Cardiac muscle cell (in vitro differentiated cells and primary cell): ENCODE data around the gene ZC3H15. TPM values are rescaled to one million over a fixed set of nuclear protein-coding genes. Genes with fewer than 3 reads are reported as not detected.

Experiments used
- DNase-seq, 2 donors: peaks; one replicate each; pipeline versions ENCODE4 v3.0.0 to v3.0.0-alpha.2; 2010 to 2017; ENCODE audit warnings: low read depth in 1 of 2, low spot score in 1 of 2
- H3K27ac ChIP-seq: fragments of 200-600 bp; sonication (generic); 2 replicates; pipeline ENCODE4 v1.5.1; 2016
- H3K27me3 ChIP-seq: fragments of 200-600 bp; sonication (generic); 2 replicates; pipeline ENCODE4 v1.6.0; 2016; ENCODE audit warnings: control low read depth
- H3K36me3 ChIP-seq: fragments of 200-600 bp; sonication (generic); 2 replicates; pipeline ENCODE4 v1.5.1; 2016; ENCODE audit warnings: control low read depth
- H3K4me1 ChIP-seq: fragments of 200-600 bp; sonication (generic); 2 replicates; pipeline ENCODE4 v1.8.1; 2017; ENCODE audit warnings: low read depth, mild to moderate bottlenecking, mixed run types
- H3K4me3 ChIP-seq: fragments of 200-600 bp; sonication (generic); 2 replicates; pipeline ENCODE4 v1.5.1; 2016; ENCODE audit warnings: mild to moderate bottlenecking
- H3K9me3 ChIP-seq: fragments of 200-600 bp; sonication (generic); 2 replicates; pipeline ENCODE4 v1.5.1; 2017; ENCODE audit warnings: low read depth, mild to moderate bottlenecking, control low read depth
- polyA plus RNA-seq: library from polyadenylated mRNA; unstranded; fragments of >200 nt; fragmentation: Nextera tagmentation; extraction: Ambion mirVana; gene quantifications from 2 replicates; pipeline ENCODE4 v1.2.1, GENCODE V29; 2016
- total RNA-seq: library from RNA; depleted of rRNA; stranded (reverse); fragments of >200 nt; gene quantifications from 2 replicates; pipeline ENCODE4 v1.2.3, GENCODE V29; 2016
- TF ChIP-seq, protein P1 (sequence below): IDR thresholded peaks from 2 replicates; pipeline ENCODE4 v1.5.1; 2012; ENCODE audit warnings: low read depth, mild to moderate bottlenecking, low read length

ZC3H15 gene
- total and polyA plus RNA-seq, 2 experiments from 2014 or later: 50.8 to 72.4 TPM

- no peak overlapping the region for H3K27ac ChIP-seq
- H3K9me3 ChIP-seq: no peaks in the 10 kb centered on the region
- no peaks in the 10 kb centered on the region for H3K27me3 ChIP-seq
- H3K36me3 ChIP-seq: peaks cover 4% of the 10 kb centered on the region
- no peaks in the 10 kb centered on the region for H3K4me1 ChIP-seq
- DNase-seq: no peak
- no peak overlapping the region for H3K4me3 ChIP-seq
- TF ChIP-seq, protein P1, sequence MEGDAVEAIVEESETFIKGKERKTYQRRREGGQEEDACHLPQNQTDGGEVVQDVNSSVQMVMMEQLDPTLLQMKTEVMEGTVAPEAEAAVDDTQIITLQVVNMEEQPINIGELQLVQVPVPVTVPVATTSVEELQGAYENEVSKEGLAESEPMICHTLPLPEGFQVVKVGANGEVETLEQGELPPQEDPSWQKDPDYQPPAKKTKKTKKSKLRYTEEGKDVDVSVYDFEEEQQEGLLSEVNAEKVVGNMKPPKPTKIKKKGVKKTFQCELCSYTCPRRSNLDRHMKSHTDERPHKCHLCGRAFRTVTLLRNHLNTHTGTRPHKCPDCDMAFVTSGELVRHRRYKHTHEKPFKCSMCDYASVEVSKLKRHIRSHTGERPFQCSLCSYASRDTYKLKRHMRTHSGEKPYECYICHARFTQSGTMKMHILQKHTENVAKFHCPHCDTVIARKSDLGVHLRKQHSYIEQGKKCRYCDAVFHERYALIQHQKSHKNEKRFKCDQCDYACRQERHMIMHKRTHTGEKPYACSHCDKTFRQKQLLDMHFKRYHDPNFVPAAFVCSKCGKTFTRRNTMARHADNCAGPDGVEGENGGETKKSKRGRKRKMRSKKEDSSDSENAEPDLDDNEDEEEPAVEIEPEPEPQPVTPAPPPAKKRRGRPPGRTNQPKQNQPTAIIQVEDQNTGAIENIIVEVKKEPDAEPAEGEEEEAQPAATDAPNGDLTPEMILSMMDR: no peak
Measured at GRCh38 chr2:186523791-186524190, 37.7 kb downstream of the ZC3H15 start.

DNA sequence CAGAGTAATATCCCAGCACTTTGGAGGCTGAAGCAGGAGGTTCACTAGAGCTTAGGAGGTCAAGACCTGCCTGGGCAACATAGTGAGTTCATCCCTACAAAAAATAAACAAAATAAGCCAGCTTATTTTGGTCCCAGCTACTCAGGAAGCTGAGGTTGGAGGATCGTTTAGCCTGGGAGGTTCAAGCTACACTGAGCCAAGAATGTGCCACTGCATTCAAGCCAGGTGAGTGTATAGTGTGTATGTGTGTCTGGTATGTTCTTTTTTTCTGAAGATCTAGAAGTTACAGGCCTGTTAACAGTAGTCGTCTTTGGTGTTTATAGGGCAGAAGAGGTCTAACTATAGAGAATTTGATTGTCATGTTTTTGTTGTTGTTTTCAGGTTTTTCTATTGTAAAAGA lies 40.2 kb downstream of the ZC3H15 start:
- Histone ChIP-seq H3K36me3 (no peaks in the 10 kb centered on the region), H3K9me3 (no peaks in the 10 kb centered on the region)

GRCh38 chr2:186530314-186530713 lies 44.3 kb downstream of the ZC3H15 start:
- H3K27me3 ChIP-seq: no peaks in the 10 kb centered on the region
- H3K27ac ChIP-seq: no peak overlapping the region
- no peak for DNase-seq
- TF ChIP-seq, protein P1: no peak
- no peaks in the 10 kb centered on the region for H3K36me3 ChIP-seq
- H3K9me3 ChIP-seq: no peaks in the 10 kb centered on the region
- H3K4me1 ChIP-seq: peaks cover 9% of the 10 kb centered on the region
- no peak overlapping the region for H3K4me3 ChIP-seq

More for the DNA sequence above, 40.2 kb downstream of the ZC3H15 start:
- no peak overlapping the region for H3K27ac ChIP-seq
- H3K4me1 ChIP-seq: peaks cover 4% of the 10 kb centered on the region
- no peaks in the 10 kb centered on the region for H3K27me3 ChIP-seq
- TF ChIP-seq, protein P1: no peak
- DNase-seq: no peak
- no peak overlapping the region for H3K4me3 ChIP-seq

- Histone ChIP-seq H3K27ac (peak overlapping the region; percentile 66), H3K27me3 (no peaks in the 10 kb centered on the region), H3K4me1 (peaks cover 9% of the 10 kb centered on the region), H3K36me3 (no peaks in the 10 kb centered on the region), H3K4me3 (no peak overlapping the region), H3K9me3 (no peaks in the 10 kb centered on the region)
- TF ChIP-seq, protein P1: no peak
- no peak for DNase-seq
Measured at GRCh38 chr2:186531257-186531775, 45.3 kb downstream of the ZC3H15 start.

DNA sequence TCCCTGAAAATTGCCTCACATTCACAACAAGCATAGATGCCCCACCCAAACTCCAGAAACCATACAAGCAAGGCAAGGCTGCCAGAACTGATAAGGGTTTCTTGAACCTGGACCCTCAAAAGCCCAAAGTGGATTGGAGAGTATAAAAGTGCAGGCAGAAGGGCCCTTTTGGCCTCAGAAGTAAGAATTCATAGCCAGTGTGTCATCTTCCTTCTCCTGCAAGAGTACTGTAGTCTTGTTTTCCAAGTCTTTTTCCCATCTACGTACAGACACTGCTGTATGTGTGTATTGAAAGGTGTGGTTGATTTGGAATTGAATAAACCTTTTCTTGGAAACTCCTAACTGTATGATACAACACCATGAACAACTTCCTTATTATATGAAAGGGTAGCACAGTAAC lies 46.8 kb downstream of the ZC3H15 start:
- peak in 1 of 2 donors; percentile 46 for DNase-seq

More for the DNA sequence above, 46.8 kb downstream of the ZC3H15 start:
- H3K27ac ChIP-seq: no peak overlapping the region
- no peak overlapping the region for H3K4me3 ChIP-seq
- peaks cover 9% of the 10 kb centered on the region for H3K4me1 ChIP-seq
- no peaks in the 10 kb centered on the region for H3K27me3 ChIP-seq
- no peaks in the 10 kb centered on the region for H3K36me3 ChIP-seq
- no peaks in the 10 kb centered on the region for H3K9me3 ChIP-seq
- TF ChIP-seq, protein P1: no peak
